GM12865 (cell line): Measurements from ENCODE around the gene S100P.

Experiments used
- DNase-seq: peaks from one replicate; pipeline ENCODE4 v3.0.0; 2010; ENCODE audit warnings: low read depth
- H3K4me3 ChIP-seq: 2 replicates; pipeline ENCODE4 v1.5.1; 2011; ENCODE audit warnings: mild to moderate bottlenecking, low read depth, low read length, control low read depth
- CTCF ChIP-seq: IDR thresholded peaks from 2 replicates; pipeline ENCODE4 v1.5.1; 2011; ENCODE audit warnings: low read length, control low read depth, low read depth, inconsistent platforms; ENCODE audit not compliant: insufficient read depth; ENCODE audit errors: missing control alignments

S100P gene

GRCh38 chr4:6740347-6740746, 46.7 kb downstream of the S100P start:
- no peak for TF ChIP-seq CTCF
- no peak overlapping the region for H3K4me3 ChIP-seq
- no peak for DNase-seq

GRCh38 chr4:6742507-6742906, 48.8 kb downstream of the S100P start:
- no peak for DNase-seq
- no peak for TF ChIP-seq CTCF
- H3K4me3 ChIP-seq, result no peak overlapping the region

GRCh38 chr4:6742989-6743388, 49.3 kb downstream of the S100P start:
- TF ChIP-seq CTCF, result no peak

More at GRCh38 chr4:6742989-6743388, 49.3 kb downstream of the S100P start:
- DNase-seq, result no peak
- H3K4me3 ChIP-seq, result no peak overlapping the region
